Measurements from ENCODE around the gene PPIF.

DNA sequence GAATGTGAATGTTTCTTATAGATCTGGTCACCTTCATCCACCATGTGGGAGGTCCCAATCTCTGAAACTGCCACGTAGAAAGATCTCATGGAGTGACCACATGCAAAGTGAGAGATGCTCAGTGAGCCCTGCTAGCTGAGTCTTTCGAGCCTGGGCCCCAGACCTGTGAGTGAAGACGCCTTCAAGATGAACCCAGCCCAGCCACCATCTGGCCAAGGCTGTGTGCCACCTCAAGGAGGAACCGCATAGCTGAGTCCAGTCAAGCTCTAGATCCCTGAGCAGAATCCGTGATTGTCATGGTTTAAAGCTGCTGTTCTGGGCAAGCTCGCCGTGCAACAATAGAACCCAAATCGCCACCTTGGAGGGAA lies 20.2 kb upstream of the PPIF start:
- no peak for TF ChIP-seq EZH2 (IDR thresholded peaks at IDR 0.05; ENCODE audit: insufficient read depth, poor library complexity, severe bottlenecking)
- no peak for TF ChIP-seq EZH2phosphoT487 (IDR thresholded peaks at IDR 0.05; ENCODE audit: insufficient read depth, low read depth)

All from GM23248 (cell line).